Right renal pelvis (tissue), 4 donors: ENCODE data around the gene CERS1. TPM values are rescaled to one million over a fixed set of nuclear protein-coding genes. Genes with fewer than 3 reads are reported as not detected.

Experiments
- DNase-seq, 4 donors: peaks; one replicate each; pipeline ENCODE4 v3.0.0-alpha.2; 2013; ENCODE audit warnings: low read depth in 4 of 4, low spot score in 3 of 4, missing footprints in 1 of 4
- polyA plus RNA-seq, 4 donors: library from polyadenylated mRNA; unstranded; fragments of 120-200 nt; gene quantifications; one replicate each; pipeline ENCODE4 v1.2.1, GENCODE V29; 2013; ENCODE audit not compliant: insufficient read length in 4 of 4

CERS1 gene
- polyA plus RNA-seq, 4 donors = 5.4 to 8.0 (median 6.4) TPM

DNA sequence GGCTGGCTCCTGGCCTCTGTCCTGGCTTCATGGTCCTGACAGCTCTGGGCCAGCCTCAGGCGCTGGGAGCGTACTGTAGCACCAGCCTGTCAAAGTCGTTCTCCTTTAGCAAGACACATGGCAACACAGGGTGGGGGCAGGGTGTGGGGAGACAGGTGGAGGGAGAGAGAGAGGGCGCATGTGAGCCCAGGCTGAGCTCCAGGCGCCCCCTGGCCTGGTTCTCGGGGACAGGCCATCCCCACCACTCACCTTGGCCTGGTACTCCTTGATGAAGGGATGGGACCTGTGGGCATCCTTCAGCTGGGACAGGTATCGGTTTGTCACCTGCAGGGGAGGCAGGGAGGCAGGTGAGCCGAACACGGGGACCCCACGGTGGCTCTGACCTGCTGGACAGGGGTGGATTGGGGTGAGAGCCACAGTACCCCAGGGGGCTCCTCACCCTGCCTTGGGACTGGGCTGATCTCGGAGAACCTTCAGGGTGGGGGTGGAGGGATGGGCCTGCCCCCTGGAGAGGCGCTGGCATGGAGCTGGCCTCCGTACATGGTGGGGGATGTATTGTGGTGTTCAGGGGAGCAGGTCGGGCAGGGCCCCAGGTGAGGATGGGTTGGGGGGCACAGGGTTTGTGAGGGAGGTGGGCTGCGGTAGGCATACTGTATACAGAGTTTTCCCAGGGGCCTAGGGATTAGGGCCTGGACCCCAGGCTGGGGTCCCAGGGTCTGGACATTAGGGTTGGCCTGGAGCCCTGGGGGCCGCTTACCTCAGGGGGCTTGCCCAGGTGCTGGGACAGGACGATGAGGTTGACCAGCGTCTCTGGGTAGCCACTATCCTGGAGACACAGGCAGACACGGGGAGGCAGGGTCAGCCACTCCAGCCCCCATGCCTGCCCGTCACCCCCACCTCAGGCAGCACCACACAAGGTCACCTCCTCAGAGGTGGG lies 3.9 kb upstream of the CERS1 start:
- DNase-seq = no peak

DNA sequence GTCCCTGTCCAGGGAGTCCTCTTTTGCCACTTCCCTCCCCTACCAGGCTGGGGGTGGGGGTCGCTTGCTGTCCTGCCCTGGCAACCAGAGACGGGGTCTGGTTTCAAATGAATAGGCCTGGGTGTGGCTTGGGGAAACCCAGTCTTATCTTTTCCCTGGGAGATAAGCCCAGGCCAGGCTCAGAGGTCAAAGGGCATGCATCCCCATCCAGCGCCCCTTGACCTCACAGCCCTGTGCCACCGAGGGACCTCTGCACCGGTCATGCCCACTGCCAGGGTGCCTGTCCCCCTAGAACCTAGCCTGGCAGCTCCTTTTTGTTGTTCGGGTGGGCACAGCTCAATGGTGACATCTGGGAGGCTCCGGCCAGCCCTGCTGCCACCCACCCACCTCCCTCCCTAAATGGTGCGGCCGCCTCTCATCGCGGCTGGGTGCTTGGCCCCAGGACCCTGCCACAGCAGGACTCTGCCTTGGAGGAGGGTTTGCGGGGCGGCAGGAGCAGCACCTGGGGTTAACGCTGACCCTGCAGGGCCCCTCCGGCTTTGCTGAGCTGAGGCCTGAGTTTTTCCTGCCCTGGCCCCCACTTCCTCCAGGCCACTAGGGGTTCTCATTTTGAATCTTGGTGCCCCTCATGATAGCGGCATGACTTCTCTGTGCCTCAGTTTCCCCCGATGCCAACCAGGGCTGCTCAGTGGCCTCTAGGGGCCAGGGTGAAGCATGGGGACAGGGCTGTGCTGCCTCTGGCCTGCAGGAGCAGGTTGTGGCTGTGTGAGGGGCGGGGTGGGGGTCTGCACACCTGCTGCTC lies 2.9 kb upstream of the CERS1 start:
- no peak for DNase-seq

DNA sequence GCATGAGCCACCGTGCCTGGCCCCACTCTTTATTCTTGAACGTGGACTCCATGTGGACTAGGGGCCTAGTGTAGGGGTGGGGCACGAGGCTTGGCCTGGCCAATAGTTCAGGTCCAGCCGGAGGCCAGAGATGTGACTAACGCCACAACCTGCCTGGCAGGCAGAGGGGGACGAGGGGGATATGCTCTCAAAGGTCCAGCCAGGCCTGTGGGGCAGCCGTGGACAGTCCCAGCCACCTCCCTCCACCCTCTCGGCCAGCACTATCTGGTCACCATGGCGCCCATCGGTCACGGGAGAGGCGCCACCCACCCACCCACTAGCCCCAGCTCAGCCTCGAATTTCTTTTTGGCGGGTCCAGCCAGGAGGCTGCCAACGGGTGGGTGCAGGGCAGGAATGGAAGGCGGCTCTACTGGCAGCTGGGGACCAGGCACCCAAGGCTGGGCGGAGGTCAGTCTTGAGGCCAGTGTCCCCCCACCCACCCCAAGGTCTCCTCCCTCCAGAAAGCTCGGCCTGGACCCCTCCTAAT lies 2.2 kb upstream of the CERS1 start:
- no peak for DNase-seq

DNA sequence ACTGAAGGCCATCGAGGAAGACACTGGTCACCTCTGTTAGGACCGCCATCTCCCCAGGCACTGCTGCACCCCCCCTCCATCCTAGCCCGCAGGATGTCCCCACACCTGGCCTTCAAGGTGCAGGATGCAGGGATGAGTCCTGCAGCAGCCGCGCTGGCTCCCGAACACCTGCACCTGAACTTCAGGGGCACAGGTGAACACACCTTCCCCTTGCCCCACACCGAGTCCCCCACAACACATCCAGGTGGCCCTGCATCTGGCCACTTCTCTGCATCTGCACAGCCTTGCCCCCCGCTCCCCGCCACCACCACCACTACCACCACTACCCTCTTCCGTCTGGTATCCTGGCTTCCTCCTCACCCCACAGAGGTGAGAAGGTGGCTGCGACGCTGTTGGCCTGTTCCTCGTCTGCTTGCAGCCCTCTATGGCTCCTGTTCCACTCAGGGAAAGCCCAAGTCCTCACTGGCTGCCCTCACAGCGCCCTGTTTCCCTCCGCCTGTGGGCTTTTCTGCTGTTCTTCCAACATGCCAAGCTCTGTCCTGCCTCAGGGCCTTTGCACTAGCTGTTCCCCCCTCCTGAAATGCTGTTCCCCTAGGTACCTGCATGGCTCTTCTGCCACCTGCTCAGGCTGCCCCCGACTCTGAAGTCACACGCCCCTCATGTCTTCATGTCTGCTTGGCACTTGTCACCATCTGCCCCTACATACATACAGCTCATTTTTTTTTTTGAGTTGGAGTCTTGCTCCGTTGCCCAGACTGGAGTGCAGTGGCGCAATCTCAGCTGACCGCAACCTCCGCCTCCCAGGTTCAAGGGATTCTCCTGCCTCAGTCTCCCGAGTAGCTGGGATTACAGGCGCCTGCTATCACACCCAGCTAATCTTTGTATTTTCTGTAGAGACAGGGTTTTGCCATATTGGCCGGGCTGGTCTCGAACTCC lies 1.4 kb upstream of the CERS1 start:
- DNase-seq = no peak

DNA sequence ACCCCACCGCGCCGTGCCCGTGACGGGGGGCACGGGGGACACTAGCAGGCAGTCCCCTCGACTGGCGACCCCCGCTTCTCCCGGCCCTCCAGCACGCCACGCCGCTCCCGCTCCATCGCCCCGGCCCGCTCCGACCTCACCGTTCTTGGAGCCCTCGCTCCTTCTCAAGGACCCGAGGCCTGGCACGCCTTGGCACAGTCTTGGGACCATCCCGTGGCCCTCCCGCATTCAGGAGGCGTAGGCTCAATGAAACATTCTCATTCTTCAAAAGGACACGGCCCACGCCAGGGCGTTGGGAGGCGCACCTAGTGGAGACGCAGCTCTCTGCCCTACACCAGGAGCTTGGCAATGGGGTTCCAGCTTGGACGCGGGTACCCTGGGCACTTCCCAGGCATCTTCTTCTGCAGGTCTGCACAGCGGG lies 473 bp upstream of the CERS1 start:
- DNase-seq = no peak

DNA sequence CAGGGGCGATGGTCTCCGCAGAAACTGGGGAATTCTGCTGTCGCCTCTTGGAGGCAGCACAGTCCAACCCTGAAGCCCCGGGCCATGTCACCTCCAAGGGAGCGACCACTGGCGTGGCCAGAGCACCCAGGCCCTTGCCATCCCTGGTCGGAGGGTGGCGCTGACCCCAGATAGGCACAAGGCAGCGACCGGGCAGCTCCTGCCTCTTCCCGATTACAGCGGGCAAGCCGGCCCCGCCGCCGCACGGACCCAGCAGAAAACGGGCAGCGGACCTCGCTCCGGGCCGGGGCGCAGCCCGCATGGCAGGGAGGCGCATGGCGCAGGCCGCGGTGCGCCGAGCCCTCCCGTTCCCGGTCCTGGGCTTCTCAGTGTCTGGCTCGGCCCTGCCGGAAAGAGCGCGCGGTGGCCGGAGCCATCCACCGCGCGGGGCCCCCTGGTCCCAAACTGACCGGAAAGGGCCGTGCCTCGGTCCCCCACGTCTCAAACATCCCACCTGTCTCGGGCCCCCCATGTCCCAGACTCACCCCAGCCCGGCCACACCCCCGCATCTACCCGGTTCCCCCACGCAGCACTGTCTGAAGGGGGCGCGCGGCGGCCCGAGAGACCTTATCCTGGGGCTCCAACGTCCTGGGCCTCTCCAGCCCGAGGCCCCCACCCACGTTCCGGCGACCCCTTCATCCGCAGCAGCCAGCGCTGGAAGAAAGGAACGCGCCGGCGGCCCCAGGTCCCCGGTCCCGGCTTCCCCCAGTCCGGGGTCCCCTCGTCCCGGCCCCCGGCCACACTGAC lies 727 bp downstream of the CERS1 start:
- DNase-seq = no peak

DNA sequence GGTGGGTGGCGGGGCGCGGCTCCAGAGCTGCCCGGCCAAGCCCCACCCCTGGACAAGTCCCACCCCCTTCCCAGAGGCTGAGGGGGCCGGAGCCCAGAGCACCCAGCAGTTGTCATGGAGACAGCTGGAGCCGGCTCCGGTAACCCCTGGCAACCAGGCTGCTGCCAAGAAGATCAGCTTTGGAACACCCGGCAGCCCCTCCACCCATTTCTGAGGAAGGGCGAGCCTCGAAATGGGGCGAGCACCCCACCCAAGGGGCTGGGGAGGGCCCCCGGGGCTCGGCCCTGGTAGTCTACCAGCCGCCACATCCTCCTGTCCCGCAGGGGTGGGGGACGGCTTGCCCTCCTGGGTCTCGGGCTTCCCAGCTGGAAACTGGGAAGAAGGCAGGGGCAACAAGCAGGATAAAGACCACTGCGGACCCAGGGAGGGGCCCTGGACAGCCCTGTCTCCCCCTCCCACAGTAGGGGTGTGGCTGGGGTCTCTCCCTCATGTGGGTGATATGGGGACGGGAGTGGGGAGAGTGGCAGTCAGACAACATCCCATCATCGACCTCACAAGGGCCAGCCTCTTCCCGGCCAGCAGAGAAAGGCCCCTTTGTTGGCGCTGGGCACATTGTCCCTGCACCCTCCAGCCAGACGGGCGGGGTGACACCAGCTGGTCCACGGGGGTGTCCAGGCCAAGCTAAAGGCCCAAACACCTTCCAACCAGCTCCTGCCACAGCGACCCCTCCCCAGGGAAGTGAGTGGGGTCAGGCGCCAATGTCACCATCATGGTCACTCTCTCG lies 1.5 kb downstream of the CERS1 start:
- no peak for DNase-seq

DNA sequence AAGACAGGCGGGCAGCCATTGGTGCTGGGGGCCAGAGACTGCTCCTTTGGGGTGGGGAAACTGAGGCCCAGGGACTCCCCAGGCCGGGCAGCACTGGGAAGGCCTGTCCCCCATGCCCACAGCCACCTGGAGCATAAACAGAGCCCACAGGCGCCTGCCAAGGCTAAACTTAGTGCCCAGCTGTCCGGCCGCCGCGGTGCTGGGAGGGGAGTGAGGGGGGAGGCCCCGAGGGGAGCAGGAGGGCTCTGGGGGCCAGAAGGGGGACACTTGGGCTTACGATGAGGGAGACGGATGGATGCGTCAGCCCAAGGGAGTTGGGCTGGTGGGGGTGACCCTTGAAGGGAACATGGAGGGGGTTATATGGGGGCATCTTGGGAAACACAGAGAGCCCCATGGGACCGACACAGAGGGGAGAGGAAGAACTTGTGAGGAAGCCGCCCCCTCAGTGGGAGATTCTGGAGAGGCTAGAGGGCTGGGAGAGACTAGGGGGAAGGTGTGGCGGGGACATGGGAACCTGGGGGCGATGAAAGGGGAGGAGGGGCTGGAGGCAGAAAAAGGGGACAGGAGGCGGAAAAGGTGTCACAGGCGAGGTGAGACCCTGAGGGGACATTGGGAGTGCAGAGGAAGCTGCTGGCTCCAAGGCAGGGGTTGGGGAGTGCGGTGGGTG lies 2.2 kb downstream of the CERS1 start:
- no peak for DNase-seq

DNA sequence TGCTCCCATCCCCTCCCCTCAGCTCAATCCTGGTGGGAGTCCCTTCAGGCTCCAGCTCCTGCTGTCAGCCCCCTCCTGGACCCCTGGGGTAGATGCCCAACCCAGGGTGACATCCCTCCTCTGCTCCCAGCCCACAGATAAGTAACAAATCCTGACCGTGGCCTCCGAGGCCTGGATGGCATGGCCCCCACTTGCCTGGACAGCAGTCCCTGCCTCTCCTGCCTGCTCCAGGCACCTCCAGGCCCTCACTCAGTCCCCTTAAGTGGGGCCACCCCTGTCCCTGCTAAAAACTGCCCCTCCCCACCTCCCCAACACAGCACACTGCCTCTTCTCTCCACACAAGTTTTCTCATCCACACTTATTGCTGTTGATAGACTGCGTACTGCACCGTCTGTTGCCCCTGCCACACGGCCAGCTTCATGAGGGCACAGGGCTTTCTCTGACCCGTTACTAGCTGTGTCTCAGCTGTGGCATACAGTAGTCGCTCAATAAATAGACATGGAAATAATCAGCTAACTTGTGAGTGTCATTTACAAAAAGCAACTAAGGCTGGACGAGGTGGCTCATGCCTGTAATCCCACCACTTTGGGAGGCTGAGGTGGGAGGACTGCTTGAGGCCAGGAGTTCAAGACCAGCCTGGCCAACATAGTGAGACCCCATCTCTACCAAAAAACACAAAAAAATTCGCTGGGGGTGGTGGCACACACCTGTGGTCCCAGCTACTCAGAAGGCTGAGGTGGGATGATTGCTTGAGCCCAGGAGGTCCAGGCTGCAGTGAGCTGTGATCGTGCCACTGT lies 5.8 kb downstream of the CERS1 start:
- DNase-seq = no peak

DNA sequence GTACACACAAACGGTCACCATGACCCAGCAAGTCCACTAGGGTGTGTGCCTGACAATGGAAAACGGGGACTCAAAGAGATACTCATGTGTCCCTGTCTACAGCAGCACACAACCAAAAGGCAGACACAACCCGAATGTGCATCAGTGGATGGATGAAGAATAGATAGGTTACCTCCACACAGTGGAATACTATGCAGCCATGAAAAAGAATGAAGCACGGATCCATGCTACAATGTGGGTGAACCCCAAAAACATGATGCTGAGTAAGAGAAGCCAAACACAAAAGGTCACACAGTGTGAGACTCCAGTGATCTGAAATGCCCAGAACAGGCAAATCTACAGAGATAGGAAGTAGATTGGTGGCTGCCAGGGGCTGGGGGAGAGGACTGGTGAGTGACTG lies 9.0 kb downstream of the CERS1 start:
- no peak for DNase-seq

DNA sequence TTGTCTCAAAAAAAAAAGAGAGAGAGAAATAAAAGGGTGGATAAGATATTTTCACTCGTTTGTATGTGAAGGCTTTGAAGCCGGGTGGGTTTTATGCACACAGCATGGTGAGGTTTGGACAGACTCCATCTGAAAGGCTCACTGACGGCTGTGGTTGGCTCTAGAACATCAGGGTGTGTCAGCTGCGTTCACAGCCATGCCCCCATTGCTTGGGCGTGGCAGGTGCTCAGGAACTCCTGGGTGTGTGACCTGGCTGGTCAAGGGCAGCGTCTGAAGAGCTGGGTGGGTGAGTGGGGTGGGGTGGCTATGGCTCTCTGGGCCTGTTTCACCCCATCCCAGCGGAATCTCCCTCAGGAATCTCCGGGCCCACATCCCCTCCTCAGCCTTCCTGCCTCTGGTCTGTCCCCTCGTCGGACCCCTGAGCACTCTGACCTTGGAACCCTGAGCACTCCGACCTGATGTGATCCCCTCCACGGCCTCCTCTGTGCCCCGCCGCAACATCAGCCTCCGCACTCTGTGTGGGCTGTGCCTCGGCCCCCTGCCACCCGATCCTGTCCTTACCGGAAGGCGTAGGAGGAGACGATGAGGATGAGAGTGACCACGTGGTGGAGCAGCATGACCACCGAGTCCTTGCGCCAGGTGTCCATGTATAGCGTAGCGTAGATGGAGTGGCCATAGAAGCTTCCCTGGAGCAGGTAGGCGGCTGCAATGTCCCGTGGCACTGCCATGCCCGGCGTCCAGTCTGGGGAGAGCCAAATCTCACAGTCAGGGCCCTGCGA lies 12.2 kb downstream of the CERS1 start:
- DNase-seq = no peak

DNA sequence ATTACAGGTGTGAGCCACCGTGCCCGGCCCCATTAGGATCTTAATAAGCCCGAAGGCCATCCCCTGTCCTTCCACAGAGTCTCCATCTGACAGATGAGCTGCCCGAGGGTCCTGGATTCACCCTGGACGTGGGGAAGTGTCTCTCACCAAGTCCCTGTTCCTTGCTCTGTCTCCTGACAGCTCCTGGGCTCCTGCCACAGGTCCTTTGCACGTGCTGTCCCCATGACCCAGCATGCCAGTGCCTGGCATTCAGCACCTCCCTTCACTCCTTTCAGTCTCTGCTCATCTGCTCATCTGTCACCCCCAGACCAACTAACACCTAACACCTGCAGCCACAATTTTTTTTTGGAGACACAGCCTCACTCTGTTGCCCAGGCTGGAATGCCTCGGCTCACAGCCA lies 14.5 kb downstream of the CERS1 start:
- DNase-seq = no peak

DNA sequence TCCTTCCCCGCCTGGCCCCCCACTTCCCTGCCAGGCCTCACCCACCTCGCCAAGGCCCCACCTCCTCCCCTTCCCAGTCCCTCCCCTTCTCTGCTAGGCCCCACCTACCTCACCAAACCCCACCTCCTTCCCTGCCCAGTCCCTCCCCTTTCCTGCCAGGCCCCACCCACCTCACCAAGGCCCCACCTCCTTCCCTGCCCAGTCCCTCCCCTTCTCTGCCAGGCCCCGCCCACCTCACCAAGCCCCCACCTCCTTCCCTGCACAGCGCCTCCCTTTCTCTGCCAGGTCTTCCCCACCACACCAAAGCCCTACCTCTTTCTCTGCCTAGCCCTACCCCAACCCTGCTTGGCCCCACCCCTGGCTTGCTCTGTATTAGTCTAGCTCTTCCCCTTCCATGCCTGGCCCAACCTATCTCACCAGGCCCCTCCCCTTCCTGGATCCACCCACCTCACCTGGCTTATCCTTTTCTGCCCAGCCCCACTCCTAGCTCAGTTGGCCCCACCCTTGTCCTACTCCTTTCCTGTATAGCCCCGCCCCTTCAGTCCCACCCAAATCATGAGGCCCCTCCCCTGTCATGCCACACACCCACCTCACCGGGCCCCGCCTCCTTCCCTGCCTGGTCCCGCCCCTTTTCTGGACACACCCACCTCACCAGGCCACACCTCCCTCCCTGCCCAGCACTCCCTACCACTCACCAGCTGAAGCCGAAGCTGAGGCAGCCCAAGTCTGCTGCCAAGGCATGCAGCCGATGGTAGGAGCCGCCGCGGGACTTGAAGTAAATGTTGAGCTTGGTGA lies 16.2 kb downstream of the CERS1 start:
- DNase-seq = no peak

DNA sequence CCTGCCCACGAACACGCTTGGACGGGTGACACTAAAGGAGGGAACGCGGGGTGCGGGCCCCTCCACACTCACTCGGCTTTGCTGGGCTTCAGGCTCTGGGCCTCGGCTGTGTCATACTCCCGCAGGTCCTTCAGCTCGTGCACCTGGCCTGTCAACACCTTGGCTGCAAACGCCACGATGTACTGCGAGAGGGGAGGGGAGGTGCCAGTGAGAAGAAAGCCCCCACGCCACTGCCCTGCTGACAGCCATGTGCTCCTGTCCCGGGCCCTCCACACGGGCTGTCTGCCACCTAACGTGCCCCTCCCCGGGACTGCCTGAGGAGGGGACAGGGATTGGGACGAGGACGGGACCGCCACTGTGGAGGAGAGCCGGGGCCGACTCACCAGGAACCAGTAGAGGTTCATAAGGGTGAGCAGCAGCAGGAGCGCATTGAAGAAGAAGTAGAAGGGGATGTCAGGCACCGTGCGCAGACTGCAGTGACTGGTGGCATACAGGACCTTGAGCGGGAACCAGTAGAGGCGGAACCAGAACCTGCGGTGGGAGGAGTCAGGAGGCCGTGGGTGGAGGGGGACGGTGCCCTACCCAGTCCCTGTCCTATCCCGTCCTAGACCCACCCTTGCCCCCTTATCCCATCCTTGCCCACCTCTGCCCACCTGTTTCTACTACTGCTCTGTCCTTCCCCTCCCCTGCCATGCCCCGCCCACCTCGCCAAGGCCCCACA lies 16.9 kb downstream of the CERS1 start:
- no peak for DNase-seq

DNA sequence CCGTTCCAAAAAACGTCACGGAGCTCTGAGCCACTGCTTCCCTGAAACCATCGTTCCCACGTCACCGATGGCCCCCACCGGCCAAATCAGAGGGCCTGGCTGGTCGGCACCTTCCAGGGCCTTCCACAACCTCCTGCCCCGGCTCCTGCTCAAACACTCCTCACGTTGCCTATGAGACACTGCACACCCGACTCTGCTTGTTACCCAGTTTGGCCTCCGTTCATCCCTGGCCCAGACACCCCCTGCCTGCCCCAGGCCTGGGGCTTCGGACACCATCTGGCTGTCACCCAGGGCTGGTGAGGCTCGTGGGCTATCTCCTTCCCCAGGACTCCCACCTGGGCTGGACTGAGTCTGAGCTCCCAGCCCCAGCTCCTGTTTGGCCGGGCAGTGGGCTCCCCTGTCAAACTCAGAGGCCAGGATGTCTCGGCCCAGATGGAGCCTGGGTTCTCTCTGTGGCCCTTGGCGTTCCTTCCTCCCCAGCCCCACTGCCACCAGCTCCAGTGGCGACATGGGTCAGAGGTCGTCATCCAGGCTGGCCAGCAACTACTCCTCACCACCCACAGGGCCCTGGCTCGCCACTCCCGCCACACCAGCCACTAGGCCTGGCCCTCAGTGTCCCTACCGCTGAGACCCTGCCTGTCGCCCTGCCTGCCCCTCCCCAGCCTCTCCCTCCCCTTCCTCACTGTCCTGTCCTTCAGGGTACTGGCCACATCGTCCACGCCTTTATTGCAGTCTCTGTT lies 17.7 kb downstream of the CERS1 start:
- no peak for DNase-seq
